HepG2 (cell line): ENCODE measurements around the gene RPTN. TPM values are rescaled to one million over a fixed set of nuclear protein-coding genes. Genes with fewer than 3 reads are reported as not detected.

Experiments used
- ATAC-seq: fragments of 200-7000 bp; cut with Tn5 transposase; 3 replicates; pipeline ENCODE4 v1.9.1; 2020; ENCODE audit warnings: mild to moderate bottlenecking, moderate library complexity
- BruUV-seq: library from RNA; stranded (reverse); fragments of 400-500 nt; replicated peaks from 2 replicates; lab custom pipeline; 2021; lab: Mats Ljungman, UMichigan
- CTCF ChIA-PET: fragments of 300-600 bp; formaldehyde crosslinking; extraction: SDS; loops from one replicate; lab custom pipeline; 2021; ENCODE audit warnings: low total read pairs, inconsistent platforms, low intra/inter-chr PET ratio; lab: Yijun Ruan, JAX
- POLR2A ChIA-PET: fragments of 350-600 bp; sonication (Branson Sonifier 250); formaldehyde crosslinking; loops from one replicate; lab custom pipeline; 2020; ENCODE audit warnings: antibody characterized with exemption, inconsistent platforms; lab: Yijun Ruan, JAX
- DNase-seq: peaks from one replicate; pipeline ENCODE4 v3.0.0-alpha.2; 2015; ENCODE audit warnings: low spot score
- FAIRE-seq: peaks from 3 replicates; lab custom pipeline; 2011; peaks lifted over from hg19 to GRCh38; lab: Jason Lieb, UNC
- H2AFZ ChIP-seq: one replicate; pipeline ENCODE4 v1.6.1; 2011; ENCODE audit warnings: low read length, inconsistent platforms
- H3K27ac ChIP-seq: fragments of 300-600 bp; 3 replicates; pipeline ENCODE4 v1.8.0; 2011; ENCODE audit warnings: mixed run types, mild to moderate bottlenecking, mixed read lengths, low read length, inconsistent platforms; ENCODE audit not compliant: insufficient read depth; ENCODE audit errors: extremely low read length
- H3K27me3 ChIP-seq, 2 experiments: fragments of 200-600 bp in 1 of 2; 2 replicates in 1 of 2; 3 replicates in 1 of 2; pipeline versions ENCODE4 v1.6.0 to v1.8.0; 2011; ENCODE audit warnings: low read length in 2 of 2, mild to moderate bottlenecking in 2 of 2, moderate library complexity in 2 of 2, inconsistent platforms in 1 of 2; ENCODE audit not compliant: insufficient read depth in 2 of 2, control insufficient read depth in 1 of 2
- H3K36me3 ChIP-seq, 2 experiments: fragments of 200-600 bp in 1 of 2; replicated peaks in 1 of 2; 2 replicates in 1 of 2; 3 replicates in 1 of 2; pipeline versions ENCODE4 v1.5.1 to v1.8.0; 2011; ENCODE audit warnings: low read length in 2 of 2, inconsistent platforms in 1 of 2; ENCODE audit not compliant: insufficient read depth in 2 of 2, control insufficient read depth in 1 of 2
- H3K4me1 ChIP-seq: 2 replicates; pipeline ENCODE4 v1.5.1; 2012; ENCODE audit warnings: low read length, inconsistent platforms; ENCODE audit not compliant: insufficient read depth
- H3K4me2 ChIP-seq: 2 replicates; pipeline ENCODE4 v1.6.0; 2011; ENCODE audit warnings: low read depth, low read length, inconsistent platforms
- H3K4me3 ChIP-seq, 3 experiments: fragments of 200-600 bp in 1 of 3; sonication (generic), shearing (Covaris generic) in 1 of 3; replicated peaks in 1 of 3; 2 replicates each; pipeline ENCODE4 v1.5.1; 2011 to 2016; ENCODE audit warnings: low read length in 3 of 3, inconsistent platforms in 2 of 3, low read depth in 2 of 3, mild to moderate bottlenecking in 2 of 3, control low read depth in 1 of 3, mixed read lengths in 1 of 3; ENCODE audit not compliant: insufficient read depth in 1 of 3
- H3K79me2 ChIP-seq: one replicate; pipeline ENCODE4 v1.6.1; 2011; ENCODE audit warnings: low read length, inconsistent platforms; ENCODE audit not compliant: insufficient read depth
- H3K9ac ChIP-seq: 2 replicates; pipeline ENCODE4 v1.6.0; 2011; ENCODE audit warnings: mild to moderate bottlenecking, low read depth, low read length, inconsistent platforms; ENCODE audit not compliant: insufficient read depth
- H3K9me3 ChIP-seq: 2 replicates; pipeline ENCODE4 v1.5.1; 2012; ENCODE audit warnings: mild to moderate bottlenecking, low read length
- H4K20me1 ChIP-seq: 2 replicates; pipeline ENCODE4 v1.6.0; 2011; ENCODE audit warnings: inconsistent platforms, mild to moderate bottlenecking, low read length, moderate library complexity; ENCODE audit not compliant: insufficient read depth
- DRAP1 ChIP-seq: IDR thresholded peaks from 2 replicates; pipeline ENCODE4 v1.6.1; 2016; ENCODE audit warnings: missing genetic modification reagents, missing compliant biosample characterization
- GFI1 ChIP-seq: sonication (generic); formaldehyde crosslinking; IDR thresholded peaks from 2 replicates; pipeline ENCODE4 v1.5.0; 2020; ENCODE audit warnings: missing genetic modification reagents, mild to moderate bottlenecking, borderline replicate concordance
- HDAC6 ChIP-seq: fragments of 200-600 bp; sonication (generic); IDR thresholded peaks from 2 replicates; pipeline ENCODE4 v1.7.0; 2017; ENCODE audit warnings: mild to moderate bottlenecking, antibody characterized with exemption, low read length, low read depth
- MAFF ChIP-seq: IDR thresholded peaks from 2 replicates; pipeline ENCODE4 v1.6.1; 2011; ENCODE audit warnings: low read depth, low read length, improper control_type of control experiment
- MAFK ChIP-seq, 2 experiments: IDR thresholded peaks in 1 of 2; conservative IDR thresholded peaks in 1 of 2; 2 replicates each; pipeline ENCODE4 v1.6.1; 2011; ENCODE audit warnings: improper control_type of control experiment in 2 of 2, low read length in 2 of 2
- RBM22 ChIP-seq: fragments of 200-400 bp; formaldehyde crosslinking; optimal IDR thresholded peaks from 2 replicates; pipeline ENCODE3; 2017; ENCODE audit warnings: mild to moderate bottlenecking, low read length, moderate library complexity
- ZNF354B ChIP-seq: sonication (generic); formaldehyde crosslinking; IDR thresholded peaks from 2 replicates; pipeline ENCODE4 v1.8.0; 2022; ENCODE audit warnings: mild to moderate bottlenecking, missing genetic modification reagents
- ZNF432 ChIP-seq: sonication (generic); formaldehyde crosslinking; IDR thresholded peaks from 2 replicates; pipeline ENCODE4 v1.5.0; 2020; ENCODE audit warnings: missing genetic modification reagents, mild to moderate bottlenecking, borderline replicate concordance
- ZNF484 ChIP-seq: sonication (generic); formaldehyde crosslinking; IDR thresholded peaks from 2 replicates; pipeline ENCODE4 v1.5.1; 2020; ENCODE audit warnings: mild to moderate bottlenecking, low read depth, missing genetic modification reagents, borderline replicate concordance
- WGBS: methylation state at CpG from one replicate; pipeline ENCODE4 v1.1.6; 2017; ENCODE audit warnings: low lambda C conversion rate; 5-methylcytosine and 5-hydroxymethylcytosine counted together
- in situ Hi-C: cut with HindIII; loops from 2 replicates; pipeline ENCODE4 v1.10.0; 2017; ENCODE audit warnings: low pct_unique_long_range_greater_than_20kb; ENCODE audit not compliant: extremely low pct_ligation_motif_present
- intact Hi-C: fragments of 100-400 bp; cut with micrococcal nuclease; formaldehyde crosslinking; loops from one replicate; pipeline ENCODE4 v1.10.0; 2022; ENCODE audit not compliant: unreplicated experiment
- polyA plus RNA-seq, 8 experiments: library from polyadenylated mRNA; depleted of rRNA in 3 of 8; stranded (reverse) in 7 of 8; unstranded in 1 of 8; fragments of >200 nt; fragmentation: Illumina TruSeq in 4 of 8; extraction: Trizol in 4 of 8; gene quantifications; 2 replicates each; pipeline versions ENCODE4 v1.2.1 to v1.2.3, GENCODE V29; 2011 to 2016; ENCODE audit warnings: low read depth in 4 of 8, missing spikeins in 1 of 8, mixed read lengths in 1 of 8; ENCODE audit not compliant: insufficient read depth in 1 of 8
- total RNA-seq, 5 experiments: library from RNA; depleted of rRNA; stranded (reverse); fragments of >200 nt; fragmentation: Illumina TruSeq; extraction: Trizol; gene quantifications; 2 replicates each; pipeline ENCODE4 v1.2.3, GENCODE V29; 2016; ENCODE audit warnings: low read depth in 1 of 5
- TF ChIP-seq, protein P1 (sequence below): sonication (generic); formaldehyde crosslinking; IDR thresholded peaks from 2 replicates; pipeline ENCODE4 v1.5.0; 2020; ENCODE audit warnings: missing genetic modification reagents
- TF ChIP-seq, protein P2 (sequence below): sonication (generic); formaldehyde crosslinking; IDR thresholded peaks from 2 replicates; pipeline ENCODE4 v1.4.0; 2020; ENCODE audit warnings: missing genetic modification reagents, borderline replicate concordance

Gene RPTN
- total and polyA plus RNA-seq, 2 of the 13 experiments (the other 11 are each of a cell fraction or from before 2014, with no cell fraction given) = not detected

GRCh38 chr1:152170287-152170905, 11.4 kb upstream of the RPTN start (continued):
- TF ChIP-seq HDAC6 (no peak), GFI1 (CRISPR knock-in tag) (no peak), DRAP1 (CRISPR knock-in tag) (no peak), ZNF484 (no peak), ZNF432 (CRISPR knock-in tag) (no peak), RBM22 (no peak), ZNF354B (CRISPR knock-in tag) (no peak)
- TF ChIP-seq, protein P1, sequence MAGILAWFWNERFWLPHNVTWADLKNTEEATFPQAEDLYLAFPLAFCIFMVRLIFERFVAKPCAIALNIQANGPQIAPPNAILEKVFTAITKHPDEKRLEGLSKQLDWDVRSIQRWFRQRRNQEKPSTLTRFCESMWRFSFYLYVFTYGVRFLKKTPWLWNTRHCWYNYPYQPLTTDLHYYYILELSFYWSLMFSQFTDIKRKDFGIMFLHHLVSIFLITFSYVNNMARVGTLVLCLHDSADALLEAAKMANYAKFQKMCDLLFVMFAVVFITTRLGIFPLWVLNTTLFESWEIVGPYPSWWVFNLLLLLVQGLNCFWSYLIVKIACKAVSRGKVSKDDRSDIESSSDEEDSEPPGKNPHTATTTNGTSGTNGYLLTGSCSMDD (CRISPR knock-in tag) = no peak

DNA sequence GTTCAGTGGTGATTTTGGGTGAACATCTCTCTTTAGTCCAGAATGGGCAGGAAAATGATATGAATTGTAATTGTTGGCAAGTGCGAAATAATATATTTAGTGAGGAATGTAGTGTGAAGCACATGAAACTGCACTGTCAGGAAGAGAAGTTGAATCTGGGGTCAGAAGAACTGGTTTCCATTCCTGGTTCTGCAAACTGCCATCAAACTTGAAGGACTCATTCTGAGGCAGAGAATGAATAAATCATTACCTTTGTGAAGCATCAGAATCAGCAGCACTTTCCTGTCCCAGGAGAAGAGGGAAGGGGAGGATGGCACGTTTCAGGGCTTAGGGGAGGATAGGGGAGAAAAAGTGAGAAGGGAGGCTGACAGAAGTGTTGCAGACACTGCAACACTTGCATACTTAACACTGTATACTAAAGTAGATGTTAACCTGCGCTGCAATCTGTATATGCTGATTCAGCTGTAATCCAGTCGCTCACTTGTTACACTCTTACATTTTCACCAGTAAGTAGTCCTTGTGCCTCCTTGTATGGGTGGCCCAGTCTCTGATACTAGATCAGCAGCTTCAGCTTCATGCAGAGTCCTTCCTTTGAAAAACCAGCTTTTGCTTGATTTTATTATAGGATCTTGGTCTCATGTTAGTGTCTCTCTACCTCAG, 10.5 kb upstream of the RPTN start:
- Histone ChIP-seq H3K4me3 (no peak overlapping the region), H3K9me3 (no peaks in the 10 kb centered on the region), H4K20me1 (no peaks in the 10 kb centered on the region), H3K4me1 (no peaks in the 10 kb centered on the region), H3K4me2 (no peak overlapping the region), H3K9ac (no peak overlapping the region), H2AFZ (no peak overlapping the region), H3K27ac (no peak overlapping the region), H3K27me3 (no peaks in the 10 kb centered on the region), H3K79me2 (no peaks in the 10 kb centered on the region), H3K36me3 (no peaks in the 10 kb centered on the region)
- FAIRE-seq (no peak), ATAC-seq (no peak), DNase-seq (no peak)
- ChIA-PET CTCF (no interaction called here), POLR2A (no interaction called here)
- in situ Hi-C loops = no loop called here
- peak; percentile 90 to 92 for TF ChIP-seq MAFK (conservative IDR thresholded peaks at IDR 0.05 in 1 of 2, IDR thresholded peaks at IDR 0.05 in 1 of 2; ENCODE audit: low read length in 2 of 2)
- TF ChIP-seq MAFF = peak; percentile 93
- TF ChIP-seq, protein P2, sequence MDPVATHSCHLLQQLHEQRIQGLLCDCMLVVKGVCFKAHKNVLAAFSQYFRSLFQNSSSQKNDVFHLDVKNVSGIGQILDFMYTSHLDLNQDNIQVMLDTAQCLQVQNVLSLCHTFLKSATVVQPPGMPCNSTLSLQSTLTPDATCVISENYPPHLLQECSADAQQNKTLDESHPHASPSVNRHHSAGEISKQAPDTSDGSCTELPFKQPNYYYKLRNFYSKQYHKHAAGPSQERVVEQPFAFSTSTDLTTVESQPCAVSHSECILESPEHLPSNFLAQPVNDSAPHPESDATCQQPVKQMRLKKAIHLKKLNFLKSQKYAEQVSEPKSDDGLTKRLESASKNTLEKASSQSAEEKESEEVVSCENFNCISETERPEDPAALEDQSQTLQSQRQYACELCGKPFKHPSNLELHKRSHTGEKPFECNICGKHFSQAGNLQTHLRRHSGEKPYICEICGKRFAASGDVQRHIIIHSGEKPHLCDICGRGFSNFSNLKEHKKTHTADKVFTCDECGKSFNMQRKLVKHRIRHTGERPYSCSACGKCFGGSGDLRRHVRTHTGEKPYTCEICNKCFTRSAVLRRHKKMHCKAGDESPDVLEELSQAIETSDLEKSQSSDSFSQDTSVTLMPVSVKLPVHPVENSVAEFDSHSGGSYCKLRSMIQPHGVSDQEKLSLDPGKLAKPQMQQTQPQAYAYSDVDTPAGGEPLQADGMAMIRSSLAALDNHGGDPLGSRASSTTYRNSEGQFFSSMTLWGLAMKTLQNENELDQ (CRISPR knock-in tag) = no peak
- 51% methylated on average over 4 of the region's 4 CpGs for WGBS
- intact Hi-C loops = no loop called here
- BruUV-seq = no TSS peak
